Activated T-cell treated with anti-CD3 and anti-CD28 coated beads, Interleukin-2, amount 50 U/mL, for 24 hours (primary cell): ENCODE results near the gene AARS1.
A peak's percentile ranks its signal among the peaks of the same experiment; 100 is the strongest.
"Not testable (repeated sequence)": the region's sequence is repeated elsewhere in the genome, so short reads cannot be mapped to it uniquely, and the experiment has no call there.

Experiments
- DNase-seq: peaks from one replicate; pipeline ENCODE4 v3.0.0-alpha.2; 2020
- H3K27ac Mint-ChIP-seq: 2 replicates; pipeline ENCODE4 v1.8.0; 2020; ENCODE audit warnings: mild to moderate bottlenecking, mixed read lengths
- H3K27me3 Mint-ChIP-seq: 2 replicates; pipeline ENCODE4 v1.8.0; 2020; ENCODE audit warnings: mixed read lengths
- H3K36me3 Mint-ChIP-seq: 2 replicates; pipeline ENCODE4 v1.8.0; 2020; ENCODE audit warnings: low read depth, mixed read lengths
- H3K4me1 Mint-ChIP-seq: 2 replicates; pipeline ENCODE4 v1.8.0; 2020; ENCODE audit warnings: low read depth, mixed read lengths
- H3K4me3 Mint-ChIP-seq: 2 replicates; pipeline ENCODE4 v1.8.0; 2020; ENCODE audit warnings: mild to moderate bottlenecking, moderate library complexity, mixed read lengths
- H3K9me3 Mint-ChIP-seq: 2 replicates; pipeline ENCODE4 v1.8.0; 2020; ENCODE audit warnings: mixed read lengths

Gene AARS1

GRCh38 chr16:70289229-70290094 is at the start of gene AARS1:
TSS of gene AARS1 (minus strand) at chr16:70289506. CDS start at chr16:70282763, 6,743 bp downstream.
- no peaks in the 10 kb centered on the region for H3K27me3 Mint-ChIP-seq
- peak within 1 kb of the TSS; percentile 98 for H3K4me3 Mint-ChIP-seq
- no peaks in the 10 kb centered on the region for H3K9me3 Mint-ChIP-seq
- H3K4me1 Mint-ChIP-seq = peaks cover 28% of the 10 kb centered on the region
- peaks cover 37% of the 10 kb centered on the region for H3K36me3 Mint-ChIP-seq
- H3K27ac Mint-ChIP-seq = peak within 1 kb of the TSS; percentile 100
- peak; percentile 93 for DNase-seq

DNA sequence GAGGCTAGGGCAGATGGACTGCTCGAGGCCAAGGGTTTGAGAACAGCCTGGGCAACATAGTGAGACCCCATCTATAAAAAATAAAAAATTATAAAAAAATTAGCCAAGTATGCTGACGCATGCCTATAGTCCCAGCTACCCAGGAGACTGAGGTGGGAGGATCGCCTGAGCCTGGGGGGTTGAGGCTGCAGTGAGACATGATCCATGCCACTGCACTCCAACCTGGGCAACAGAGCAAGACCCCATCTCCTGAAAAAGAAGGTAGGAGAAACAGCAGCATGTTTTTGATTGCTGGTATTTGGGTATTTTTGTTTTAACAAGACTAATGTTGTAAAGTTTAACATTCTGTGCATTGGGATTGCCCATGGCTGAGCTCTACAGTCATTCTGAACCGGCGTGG is 48.5 kb upstream of the AARS1 start:
- Mint-ChIP-seq H3K9me3 (no peaks in the 10 kb centered on the region), H3K27me3 (no peaks in the 10 kb centered on the region), H3K27ac (no peak overlapping the region), H3K4me1 (no peaks in the 10 kb centered on the region), H3K4me3 (no peak overlapping the region), H3K36me3 (peaks cover 31% of the 10 kb centered on the region)
- DNase-seq = no peak

DNA sequence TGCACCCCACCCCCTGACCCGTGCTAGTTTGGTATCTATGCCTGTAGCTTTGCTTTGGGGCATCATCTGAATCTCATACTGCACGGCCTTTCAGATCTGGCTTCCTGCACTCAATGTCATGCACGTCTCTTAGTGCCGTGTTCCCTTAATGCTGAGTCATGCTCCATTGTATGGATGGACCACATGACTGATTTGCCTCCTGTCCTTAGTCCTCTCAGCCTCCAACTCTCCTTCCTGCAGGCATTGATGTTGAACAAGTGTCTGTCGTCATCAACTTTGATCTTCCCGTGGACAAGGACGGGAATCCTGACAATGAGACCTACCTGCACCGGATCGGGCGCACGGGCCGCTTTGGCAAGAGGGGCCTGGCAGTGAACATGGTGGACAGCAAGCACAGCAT is 43.4 kb upstream of the AARS1 start:
- H3K4me3 Mint-ChIP-seq, H3K27me3 Mint-ChIP-seq, DNase-seq, H3K9me3 Mint-ChIP-seq, H3K4me1 Mint-ChIP-seq: not testable (repeated sequence)
- peak overlapping the region; percentile 30 for H3K27ac Mint-ChIP-seq
- H3K36me3 Mint-ChIP-seq = peaks cover 60% of the 10 kb centered on the region

DNA sequence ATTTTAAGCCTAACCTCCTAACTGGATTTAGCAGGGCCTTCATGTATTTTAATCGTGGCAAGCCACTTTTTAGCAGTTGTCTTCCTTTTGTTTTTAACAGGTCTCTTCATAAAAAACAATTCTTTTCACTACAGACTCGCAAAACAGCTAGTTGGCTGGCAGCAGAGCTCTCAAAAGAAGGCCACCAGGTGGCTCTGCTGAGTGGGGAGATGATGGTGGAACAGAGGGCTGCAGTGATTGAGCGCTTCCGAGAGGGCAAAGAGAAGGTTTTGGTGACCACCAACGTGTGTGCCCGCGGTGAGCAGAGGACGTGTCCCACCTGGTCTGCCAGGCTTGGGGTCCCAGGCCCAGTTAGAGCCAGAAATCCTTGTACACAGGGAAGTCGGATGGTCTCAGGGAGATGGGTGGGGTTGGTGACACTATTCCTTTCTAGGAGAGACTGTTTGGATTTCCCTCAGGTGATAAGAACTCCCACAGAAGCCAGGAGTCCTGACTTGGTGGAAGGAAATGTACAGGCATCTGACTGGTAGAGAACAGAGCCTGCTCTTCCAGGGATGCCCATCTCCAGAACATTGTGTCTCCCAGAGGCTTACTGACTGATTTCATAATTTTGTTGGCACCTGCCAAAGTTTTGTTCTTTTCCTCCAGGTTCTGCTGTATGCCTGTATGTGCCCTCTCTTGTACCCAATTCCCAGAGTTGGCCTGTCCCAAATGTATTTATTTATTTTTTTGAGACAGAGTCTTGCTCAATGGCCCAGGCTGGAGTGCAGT is 42.5 kb upstream of the AARS1 start:
- H3K4me1 Mint-ChIP-seq = no peaks in the 10 kb centered on the region
- H3K9me3 Mint-ChIP-seq = no peaks in the 10 kb centered on the region
- DNase-seq = peak; percentile 36
- no peaks in the 10 kb centered on the region for H3K27me3 Mint-ChIP-seq
- H3K27ac Mint-ChIP-seq = peak overlapping the region; percentile 30
- H3K4me3 Mint-ChIP-seq = no peak overlapping the region
- peaks cover 60% of the 10 kb centered on the region for H3K36me3 Mint-ChIP-seq

- DNase-seq = no peak
- Mint-ChIP-seq H3K27ac (no peak overlapping the region), H3K36me3 (peaks cover 57% of the 10 kb centered on the region), H3K9me3 (no peaks in the 10 kb centered on the region), H3K4me1 (no peaks in the 10 kb centered on the region), H3K4me3 (no peak overlapping the region), H3K27me3 (no peaks in the 10 kb centered on the region)
These were observed 41.8 kb upstream of the AARS1 start for GRCh38 chr16:70331091-70331490.

- H3K36me3 Mint-ChIP-seq = peaks cover 50% of the 10 kb centered on the region
- no peaks in the 10 kb centered on the region for H3K4me1 Mint-ChIP-seq
- no peak overlapping the region for H3K27ac Mint-ChIP-seq
- no peaks in the 10 kb centered on the region for H3K9me3 Mint-ChIP-seq
- H3K27me3 Mint-ChIP-seq = no peaks in the 10 kb centered on the region
- no peak for DNase-seq
- H3K4me3 Mint-ChIP-seq = no peak overlapping the region
These were observed 35.9 kb upstream of the AARS1 start for GRCh38 chr16:70324998-70325747.

DNA sequence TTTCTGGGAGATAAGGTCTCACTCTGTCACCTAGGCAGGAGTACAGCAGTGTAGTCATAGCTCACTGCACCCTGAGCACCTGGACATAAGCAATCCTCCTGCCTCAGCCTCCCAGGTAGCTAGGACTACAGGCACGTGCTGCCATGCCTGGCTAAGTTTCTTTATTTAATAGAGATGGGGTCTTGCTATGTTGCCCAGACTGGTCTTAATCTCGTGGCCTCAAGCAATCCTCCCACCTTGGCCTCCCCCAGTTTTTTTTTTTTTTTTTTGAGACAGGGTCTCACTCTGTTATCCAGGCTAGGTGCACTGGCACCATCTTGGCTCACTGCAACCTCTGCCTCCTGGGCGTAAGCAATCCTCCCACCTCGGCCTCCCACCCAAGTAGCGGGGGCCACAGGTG is 30.8 kb upstream of the AARS1 start:
- no peaks in the 10 kb centered on the region for H3K9me3 Mint-ChIP-seq
- H3K4me1 Mint-ChIP-seq = no peaks in the 10 kb centered on the region
- H3K4me3 Mint-ChIP-seq = no peak overlapping the region
- no peaks in the 10 kb centered on the region for H3K27me3 Mint-ChIP-seq
- H3K27ac Mint-ChIP-seq = no peak overlapping the region
- DNase-seq = no peak
- peaks cover 65% of the 10 kb centered on the region for H3K36me3 Mint-ChIP-seq

DNA sequence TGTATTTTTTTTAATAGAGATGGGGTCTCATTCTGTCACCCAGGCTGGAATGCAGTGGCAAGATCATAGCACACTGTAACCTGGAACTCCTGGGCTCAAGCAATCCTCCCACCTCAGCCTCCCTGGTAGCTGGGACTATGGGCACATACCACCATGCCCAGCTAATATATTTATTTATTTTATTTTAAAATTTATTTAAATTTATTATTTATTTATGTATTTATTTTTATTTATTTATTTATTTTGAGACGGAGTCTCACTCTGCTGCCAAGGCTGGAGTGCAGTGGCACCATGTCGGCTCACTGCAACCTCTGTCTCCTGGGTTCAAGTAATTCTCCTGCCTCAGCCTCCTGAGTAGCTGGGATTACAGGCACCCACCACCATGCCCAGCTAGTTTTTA is 18.4 kb upstream of the AARS1 start:
- H3K36me3 Mint-ChIP-seq = peaks cover 20% of the 10 kb centered on the region
- not testable (repeated sequence) for H3K4me3 Mint-ChIP-seq, H3K27me3 Mint-ChIP-seq, H3K27ac Mint-ChIP-seq, H3K9me3 Mint-ChIP-seq, DNase-seq
- H3K4me1 Mint-ChIP-seq = peaks cover 18% of the 10 kb centered on the region

- Mint-ChIP-seq H3K4me3 (no peak overlapping the region), H3K27ac (no peak overlapping the region), H3K27me3 (no peaks in the 10 kb centered on the region), H3K9me3 (no peaks in the 10 kb centered on the region), H3K4me1 (peaks cover 27% of the 10 kb centered on the region), H3K36me3 (peaks cover 22% of the 10 kb centered on the region)
- no peak for DNase-seq
These were observed 17.6 kb upstream of the AARS1 start for GRCh38 chr16:70306880-70307279.

- Mint-ChIP-seq H3K27me3 (no peaks in the 10 kb centered on the region), H3K36me3 (peaks cover 39% of the 10 kb centered on the region), H3K4me1 (peaks cover 41% of the 10 kb centered on the region), H3K4me3 (no peak overlapping the region), H3K9me3 (peaks cover 10% of the 10 kb centered on the region), H3K27ac (peak overlapping the region; percentile 31)
- DNase-seq = no peak
These were observed 15.7 kb upstream of the AARS1 start for GRCh38 chr16:70304892-70305448.

DNA sequence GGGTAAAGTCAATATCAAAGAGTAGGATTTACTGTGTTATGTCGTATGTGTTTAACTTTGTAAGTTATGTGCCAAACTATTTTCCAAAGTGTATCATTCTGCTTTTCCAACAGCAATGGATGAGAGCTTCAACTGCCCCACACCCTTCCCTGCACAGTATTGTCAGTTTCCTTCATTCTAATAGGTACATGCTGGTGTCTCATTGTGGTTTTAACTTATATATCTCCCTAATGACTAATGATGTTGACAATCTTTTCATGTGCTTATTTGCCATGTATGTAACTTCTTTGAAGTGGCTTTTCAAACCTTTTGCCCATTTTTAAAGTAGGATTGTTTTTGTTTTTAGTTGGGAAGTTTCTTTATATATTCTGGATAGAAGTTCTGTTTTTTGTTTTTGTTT is 13.4 kb upstream of the AARS1 start:
- Mint-ChIP-seq H3K4me1 (peaks cover 55% of the 10 kb centered on the region), H3K27me3 (no peaks in the 10 kb centered on the region), H3K9me3 (peaks cover 10% of the 10 kb centered on the region), H3K27ac (no peak overlapping the region), H3K4me3 (no peak overlapping the region), H3K36me3 (peaks cover 49% of the 10 kb centered on the region)
- no peak for DNase-seq

DNA sequence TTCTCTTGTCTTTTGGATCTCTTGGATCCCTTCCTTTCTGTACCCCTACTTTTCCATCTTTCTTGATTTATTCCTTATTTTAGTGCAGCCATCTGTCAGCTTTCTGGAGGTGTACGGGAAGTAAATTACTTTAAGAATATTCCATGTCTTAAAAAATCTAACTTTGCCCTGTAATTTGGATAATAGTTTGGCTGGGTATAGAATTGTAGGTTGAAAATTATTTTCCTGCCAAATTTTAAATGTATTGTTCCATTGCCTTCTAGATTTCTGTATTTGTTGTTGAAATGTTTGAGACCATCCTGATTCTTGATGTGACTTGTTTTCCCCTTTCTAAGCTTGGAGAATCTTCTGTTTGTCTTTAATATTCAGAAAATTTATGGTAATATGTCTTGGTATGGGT is 11.8 kb upstream of the AARS1 start:
- Mint-ChIP-seq H3K4me3 (peak overlapping the region; percentile 93), H3K36me3 (peaks cover 47% of the 10 kb centered on the region), H3K27me3 (no peaks in the 10 kb centered on the region), H3K4me1 (peaks cover 51% of the 10 kb centered on the region), H3K9me3 (peaks cover 10% of the 10 kb centered on the region), H3K27ac (no peak overlapping the region)
- DNase-seq = no peak

DNA sequence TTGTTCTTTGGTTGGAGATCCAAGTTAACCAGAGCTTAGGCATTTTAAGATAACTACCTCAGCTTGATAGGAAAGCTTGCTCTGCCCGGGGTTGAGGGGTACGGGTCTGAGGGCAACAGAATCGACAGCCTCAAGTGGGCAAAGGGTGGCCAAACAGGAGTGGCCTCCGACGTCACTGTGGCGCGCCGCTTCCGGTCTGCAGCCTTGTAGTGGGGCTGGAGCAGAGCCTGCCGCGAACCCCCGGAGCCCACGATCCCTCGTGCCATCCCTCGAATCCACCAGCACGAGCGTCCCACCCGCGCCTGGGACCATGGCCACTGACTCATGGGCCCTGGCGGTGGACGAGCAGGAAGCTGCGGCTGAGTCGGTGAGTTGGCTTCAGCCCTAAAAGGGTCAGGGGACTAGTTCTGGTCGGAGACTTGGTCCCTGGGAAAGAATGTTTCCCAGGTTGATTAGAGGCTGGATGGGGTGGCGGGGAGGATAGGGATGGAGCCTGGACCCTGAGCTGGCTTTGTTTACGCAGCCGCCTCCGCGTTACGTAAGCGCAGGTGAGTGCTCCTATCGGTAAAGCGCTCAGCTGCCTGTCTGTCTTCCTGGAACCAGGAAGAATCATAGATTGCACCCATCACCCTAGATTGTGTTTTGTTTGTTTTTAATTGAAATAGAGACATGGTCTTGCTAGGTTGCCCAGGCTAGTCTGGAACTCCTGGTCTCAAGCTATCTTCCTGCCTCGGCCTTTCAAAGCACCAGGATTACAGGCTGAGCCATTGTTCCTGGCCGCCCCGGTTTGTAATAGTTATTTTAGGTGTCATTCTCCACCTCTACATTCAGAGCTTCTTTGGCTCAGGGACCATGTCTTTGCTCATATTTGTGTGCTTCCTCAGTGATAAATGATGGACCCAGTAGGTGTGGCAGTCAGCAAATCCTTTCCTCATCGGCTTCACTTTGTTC is 10.0 kb upstream of the AARS1 start, which contains the start of gene DDX19B:
DDX19B (plus strand) TSS at position 199 of the 951 bp plus-strand sequence; CDS start at position 311, 112 bp downstream.
- H3K27me3 Mint-ChIP-seq = no peaks in the 10 kb centered on the region
- peaks cover 10% of the 10 kb centered on the region for H3K9me3 Mint-ChIP-seq
- H3K4me1 Mint-ChIP-seq = peaks cover 41% of the 10 kb centered on the region
- DNase-seq = peak; percentile 73
- peaks cover 43% of the 10 kb centered on the region for H3K36me3 Mint-ChIP-seq
- peak within 1 kb of the TSS; percentile 93 for H3K4me3 Mint-ChIP-seq
- peak within 1 kb of the TSS; percentile 97 for H3K27ac Mint-ChIP-seq
